ENCODE measurements around the gene DYNC2H1.

DNA sequence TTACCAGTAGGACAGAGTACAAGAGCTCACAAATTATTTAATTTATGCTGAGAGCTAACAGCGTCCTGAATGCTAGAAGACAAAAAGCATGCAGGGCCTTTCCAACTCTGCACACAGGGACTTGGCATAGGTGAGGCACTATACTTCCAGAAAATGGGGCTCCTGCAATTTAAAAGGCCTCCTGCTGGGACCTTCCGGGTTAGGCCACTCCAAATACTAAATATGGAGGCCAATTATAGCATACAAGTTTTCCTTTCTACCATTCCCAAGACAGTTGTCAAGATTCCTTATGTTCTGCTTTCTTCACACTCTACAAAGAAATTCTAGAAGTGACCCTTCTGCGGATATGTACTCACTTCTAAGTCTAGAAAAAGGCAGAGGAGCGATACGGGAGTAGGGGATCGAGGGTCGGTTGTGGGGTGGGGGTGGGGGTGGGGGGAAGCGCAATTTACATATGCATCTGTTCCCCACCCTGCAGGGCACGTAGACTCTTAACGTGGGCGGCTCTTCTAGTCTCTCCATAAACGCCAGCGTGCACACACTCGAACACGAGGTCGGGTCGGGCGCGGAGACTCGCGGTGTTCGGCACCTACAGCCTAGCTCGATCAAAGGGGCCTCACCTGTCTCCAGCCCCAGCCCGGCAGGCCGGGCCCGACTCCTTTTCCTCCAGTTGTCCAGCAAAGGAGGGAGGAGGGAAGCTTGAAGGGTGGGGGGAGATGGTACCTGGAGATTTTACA is 18.0 kb upstream of the DYNC2H1 start:
- TF ChIP-seq, protein P1, sequence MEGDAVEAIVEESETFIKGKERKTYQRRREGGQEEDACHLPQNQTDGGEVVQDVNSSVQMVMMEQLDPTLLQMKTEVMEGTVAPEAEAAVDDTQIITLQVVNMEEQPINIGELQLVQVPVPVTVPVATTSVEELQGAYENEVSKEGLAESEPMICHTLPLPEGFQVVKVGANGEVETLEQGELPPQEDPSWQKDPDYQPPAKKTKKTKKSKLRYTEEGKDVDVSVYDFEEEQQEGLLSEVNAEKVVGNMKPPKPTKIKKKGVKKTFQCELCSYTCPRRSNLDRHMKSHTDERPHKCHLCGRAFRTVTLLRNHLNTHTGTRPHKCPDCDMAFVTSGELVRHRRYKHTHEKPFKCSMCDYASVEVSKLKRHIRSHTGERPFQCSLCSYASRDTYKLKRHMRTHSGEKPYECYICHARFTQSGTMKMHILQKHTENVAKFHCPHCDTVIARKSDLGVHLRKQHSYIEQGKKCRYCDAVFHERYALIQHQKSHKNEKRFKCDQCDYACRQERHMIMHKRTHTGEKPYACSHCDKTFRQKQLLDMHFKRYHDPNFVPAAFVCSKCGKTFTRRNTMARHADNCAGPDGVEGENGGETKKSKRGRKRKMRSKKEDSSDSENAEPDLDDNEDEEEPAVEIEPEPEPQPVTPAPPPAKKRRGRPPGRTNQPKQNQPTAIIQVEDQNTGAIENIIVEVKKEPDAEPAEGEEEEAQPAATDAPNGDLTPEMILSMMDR (IDR thresholded peaks at IDR 0.05 in 8 of 11, conservative IDR thresholded peaks at IDR 0.05 in 3 of 11), result no peak
- TF ChIP-seq POLR2AphosphoS5 (IDR thresholded peaks at IDR 0.05) (no peak), POLR2A (IDR thresholded peaks at IDR 0.05) (no peak)

All from spleen (tissue), 7 donors.